AG20443 (cell line): Measurements from ENCODE around the gene UGGT2.
A peak's percentile ranks its signal among the peaks of the same experiment; 100 is the strongest.
"Not testable (repeated sequence)": the region's sequence is repeated elsewhere in the genome, so short reads cannot be mapped to it uniquely, and the experiment has no call there.

Experiments used
- DNase-seq: peaks from one replicate; pipeline ENCODE4 v3.0.0; 2012; ENCODE audit warnings: low spot score, mixed read lengths

UGGT2 gene

DNA sequence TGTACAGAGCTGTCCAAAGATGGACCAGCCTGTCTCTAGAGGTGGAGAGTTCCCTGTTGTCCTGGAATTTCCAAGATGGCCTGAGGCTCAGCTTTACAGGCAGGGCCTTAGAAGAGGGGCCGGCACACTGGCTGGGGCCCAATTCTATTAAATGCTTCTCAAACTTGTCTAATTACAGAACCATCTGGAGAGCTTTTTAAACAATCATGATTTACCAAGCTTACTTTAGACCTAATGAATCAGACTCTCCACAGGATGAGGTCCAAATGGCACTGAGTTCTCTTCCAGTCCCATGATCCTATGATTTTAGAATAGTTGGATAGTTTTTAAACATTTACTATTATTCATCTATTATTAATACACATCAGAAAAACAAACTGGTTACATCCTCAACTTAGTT is 252.8 kb downstream of the UGGT2 start:
- DNase-seq = no peak

DNA sequence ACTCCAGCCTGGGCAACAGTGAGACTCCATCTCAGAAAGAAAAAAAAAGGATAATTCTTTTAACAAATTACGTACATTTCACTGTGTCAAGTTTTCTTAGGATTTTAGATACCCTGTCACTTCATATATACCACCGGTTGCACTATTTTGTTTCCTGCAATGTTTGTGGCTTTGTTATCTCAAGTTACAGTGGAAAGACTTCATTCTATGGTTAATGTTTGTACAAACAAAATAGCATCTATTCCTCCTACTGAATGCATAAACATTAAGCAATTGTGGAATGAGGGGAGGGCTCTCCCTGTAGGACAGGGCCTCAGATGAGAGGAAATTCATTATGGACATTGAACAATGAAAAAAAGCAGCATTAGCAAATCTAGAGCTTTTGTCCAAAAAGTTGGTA is 256.2 kb downstream of the UGGT2 start:
- DNase-seq = no peak

DNA sequence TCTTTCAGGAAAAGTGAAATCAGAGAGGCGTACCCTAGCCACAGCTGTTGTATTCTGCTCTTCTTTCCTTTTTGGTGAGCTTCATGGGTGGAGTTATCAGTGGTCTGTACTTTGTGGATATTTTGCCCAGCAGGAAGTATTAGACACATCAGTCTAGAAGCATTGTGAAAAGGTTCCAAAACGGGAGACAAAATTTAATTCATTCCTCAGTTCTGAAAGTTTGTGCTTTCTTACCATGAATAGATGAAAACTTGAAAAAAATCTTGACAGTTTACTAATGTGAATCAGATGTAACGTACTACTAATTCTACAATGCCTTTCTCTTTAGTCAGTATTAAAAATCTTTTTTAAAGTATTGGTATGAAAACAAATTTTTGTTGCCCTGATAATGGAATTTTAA is 259.4 kb downstream of the UGGT2 start:
- DNase-seq = no peak

DNA sequence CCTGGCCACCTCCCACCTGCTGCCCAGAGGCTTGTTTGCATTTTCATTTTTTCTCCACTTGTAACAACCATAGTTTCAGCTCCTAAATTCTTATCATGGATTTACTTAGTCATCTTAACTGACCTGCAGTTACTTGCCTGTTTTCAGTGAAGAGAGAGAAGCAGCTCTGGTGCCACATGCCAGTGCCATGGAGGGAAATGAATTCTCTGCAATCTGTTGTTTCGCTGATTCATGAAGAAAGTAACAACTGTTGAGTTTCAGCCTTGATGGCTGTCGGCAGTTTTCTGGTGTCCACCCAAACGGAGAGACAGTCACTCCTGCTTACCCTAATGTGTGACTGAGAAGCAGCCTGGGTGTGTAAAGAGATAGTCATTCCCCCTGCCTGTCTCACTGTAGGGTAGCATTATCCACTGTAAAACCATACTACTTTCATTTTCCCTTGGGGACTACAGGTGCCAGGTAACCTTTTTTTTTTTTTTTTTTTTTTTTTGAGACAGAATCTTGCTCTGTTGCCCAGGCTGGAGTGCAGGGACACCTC is 260.1 kb downstream of the UGGT2 start:
- no peak for DNase-seq

DNA sequence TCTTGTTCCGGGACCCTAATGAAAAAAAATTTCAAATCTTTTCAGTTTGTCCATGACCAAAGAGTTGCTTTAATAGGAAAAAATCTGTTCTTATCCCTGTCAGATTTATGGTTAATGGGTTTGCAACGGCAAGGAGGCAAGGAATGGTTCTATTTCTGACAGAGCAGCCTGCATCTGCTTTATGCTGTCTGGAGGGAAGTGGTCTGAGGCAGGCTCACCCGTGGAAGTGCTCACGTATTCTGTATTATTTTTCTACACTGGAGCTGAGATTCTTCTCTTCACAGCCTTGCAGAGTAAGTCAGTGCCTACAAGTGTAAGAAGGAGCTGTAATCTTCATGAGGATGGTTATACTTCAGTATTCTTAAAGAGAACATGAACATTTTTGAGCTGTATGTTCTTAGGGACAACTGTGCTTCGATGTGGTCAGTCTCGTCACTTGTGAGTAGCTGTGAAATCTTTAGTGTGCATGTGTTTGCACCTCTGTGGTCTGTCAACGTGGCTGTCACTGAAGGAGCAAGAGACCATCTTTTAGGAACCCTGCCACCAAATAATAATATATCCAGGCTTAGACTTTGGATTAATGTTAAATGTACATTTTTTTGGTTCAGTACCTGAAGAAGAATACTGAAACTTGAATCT is 262.0 kb downstream of the UGGT2 start:
- DNase-seq = no peak

DNA sequence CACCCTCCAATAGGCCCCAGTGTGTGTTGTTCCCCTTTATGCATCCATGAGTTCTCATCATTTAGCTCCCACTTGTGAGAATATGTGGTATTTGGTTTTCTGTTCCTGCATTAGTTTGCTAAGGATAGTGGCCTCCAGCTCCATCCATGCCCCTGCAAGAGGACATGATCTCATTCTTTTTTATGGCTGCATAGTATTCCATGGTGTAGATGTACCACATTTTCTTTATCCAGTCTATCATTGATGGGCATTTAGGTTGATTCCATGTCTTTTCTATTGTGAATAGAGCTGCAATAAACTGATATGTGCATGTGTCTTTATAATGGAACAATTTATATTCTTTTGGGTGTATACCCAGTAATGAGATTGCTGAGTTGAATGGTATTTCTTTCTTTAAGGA is 263.9 kb downstream of the UGGT2 start:
- not testable (repeated sequence) for DNase-seq

DNA sequence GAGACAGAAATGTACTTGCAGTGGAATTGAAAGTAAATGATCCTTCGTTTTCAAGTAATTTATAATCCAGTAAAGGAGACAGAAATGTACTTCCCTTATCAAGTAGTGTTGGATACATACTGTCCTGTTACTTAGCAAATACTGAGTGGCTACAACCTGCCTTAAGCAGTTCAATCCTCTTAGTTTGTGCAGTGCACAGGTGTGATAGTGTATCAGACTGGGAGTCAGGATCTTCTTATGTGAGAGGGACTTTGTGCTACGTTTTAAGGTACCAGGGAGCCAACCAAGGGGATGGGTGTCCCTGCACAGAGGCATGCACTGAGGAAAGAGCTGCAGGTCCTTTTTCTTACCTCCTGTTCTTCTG is 265.1 kb downstream of the UGGT2 start:
- no peak for DNase-seq

DNA sequence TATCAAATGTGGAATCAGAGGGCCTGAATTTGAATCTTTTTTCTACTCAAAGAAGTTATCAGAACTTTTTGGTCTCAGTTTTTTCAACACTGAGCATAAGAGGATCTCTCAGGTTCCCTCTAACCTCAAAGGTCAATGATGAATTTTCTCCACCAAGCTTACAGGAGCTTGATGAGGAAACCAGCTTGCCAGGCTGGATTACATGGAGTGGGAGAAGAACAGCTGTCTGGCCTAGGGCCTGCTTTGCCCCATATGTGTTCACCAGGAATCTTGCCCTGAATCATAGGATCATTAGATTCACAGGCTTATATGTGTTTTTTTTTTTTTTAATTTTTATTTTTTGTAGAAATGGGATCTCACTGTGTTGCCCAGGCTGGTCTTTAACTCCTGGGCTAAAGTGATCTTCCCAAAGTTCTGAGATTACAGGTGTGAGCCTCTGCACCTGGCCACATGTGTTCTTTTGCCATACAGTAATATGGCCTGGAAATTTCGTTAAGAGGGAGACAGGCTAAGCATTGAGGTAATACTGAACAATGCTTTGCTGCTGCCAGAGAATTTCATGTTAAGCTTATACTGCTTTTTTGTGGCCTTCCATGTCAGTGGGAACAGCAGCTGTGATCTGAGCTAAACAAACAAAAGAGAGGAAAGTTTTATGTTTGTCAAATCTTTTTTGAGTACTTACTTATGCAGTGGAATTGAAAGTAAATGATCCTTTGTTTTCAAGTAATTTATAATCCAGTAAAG is 265.7 kb downstream of the UGGT2 start:
- DNase-seq = no peak

DNA sequence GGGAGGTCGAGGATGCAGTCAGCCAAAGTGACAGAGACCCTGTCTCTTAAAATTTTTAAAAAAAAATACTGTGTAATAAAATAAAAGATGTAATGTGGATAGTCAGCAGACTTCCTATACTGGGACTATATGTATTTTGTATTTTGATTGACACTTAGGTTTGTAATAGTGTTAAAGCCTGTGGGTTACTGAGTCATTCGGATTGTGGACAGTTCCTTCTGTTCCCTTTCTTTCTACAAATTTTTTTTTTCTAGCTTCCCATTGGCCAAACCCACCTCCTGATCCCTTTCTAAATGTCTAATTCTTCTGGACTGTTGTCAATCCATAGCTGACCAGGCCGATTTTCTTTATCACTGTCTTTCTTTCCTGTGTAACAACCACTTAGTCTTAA is 268.3 kb downstream of the UGGT2 start:
- DNase-seq = no peak

DNA sequence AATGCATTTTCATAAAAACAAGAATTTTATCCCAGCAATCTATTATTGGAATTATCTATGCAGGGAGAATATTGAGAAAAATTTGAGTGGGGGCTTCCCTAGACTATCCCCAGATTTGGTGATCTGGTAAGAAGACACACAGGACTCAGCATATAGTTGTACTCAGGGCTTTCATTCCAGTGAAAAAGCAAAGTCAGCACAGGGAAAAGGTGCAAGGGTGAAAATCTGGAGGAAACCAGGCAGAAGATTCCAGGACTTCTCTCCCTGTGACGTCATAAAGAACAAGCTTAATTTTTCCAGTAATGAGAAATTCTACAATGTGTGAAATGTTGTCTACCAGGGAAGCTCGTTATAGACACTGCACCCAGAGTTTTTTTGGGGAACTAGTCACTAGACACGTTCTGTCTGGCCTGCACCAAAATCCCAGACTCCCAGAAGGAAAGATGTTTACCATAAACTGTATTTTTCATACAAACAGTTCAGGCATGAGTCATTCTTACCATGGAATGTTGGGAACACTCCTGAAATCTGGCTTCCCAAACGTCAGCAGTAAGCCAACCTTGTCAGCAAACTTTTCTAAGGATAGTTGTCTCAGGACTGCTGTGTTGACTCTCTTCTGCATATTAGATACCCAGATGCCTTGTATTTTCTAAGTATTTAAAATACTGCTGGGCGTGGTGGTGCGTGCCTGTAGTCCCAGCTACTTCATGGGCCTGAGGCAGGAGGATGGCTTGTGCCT is 268.9 kb downstream of the UGGT2 start:
- DNase-seq = peak; percentile 77

DNA sequence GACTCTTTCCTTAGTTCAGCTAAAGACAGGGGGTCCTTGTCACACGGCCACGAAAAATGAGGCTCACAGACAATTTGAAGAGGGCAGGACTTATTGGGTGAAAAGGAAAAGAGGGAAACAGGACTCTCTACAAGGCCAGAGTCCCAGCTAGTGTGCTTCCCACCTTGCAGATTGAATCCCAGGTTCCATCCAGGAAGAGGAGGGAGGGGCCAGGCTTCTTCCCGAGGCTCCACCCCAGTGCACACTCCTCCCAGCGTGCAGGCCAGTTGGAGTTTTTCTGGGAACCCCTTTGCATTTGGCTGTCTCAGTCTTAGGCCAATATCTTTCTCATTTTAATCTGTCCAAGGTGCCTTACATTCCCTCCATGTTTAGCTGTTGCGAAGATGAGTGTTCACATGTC is 269.5 kb downstream of the UGGT2 start:
- no peak for DNase-seq

DNA sequence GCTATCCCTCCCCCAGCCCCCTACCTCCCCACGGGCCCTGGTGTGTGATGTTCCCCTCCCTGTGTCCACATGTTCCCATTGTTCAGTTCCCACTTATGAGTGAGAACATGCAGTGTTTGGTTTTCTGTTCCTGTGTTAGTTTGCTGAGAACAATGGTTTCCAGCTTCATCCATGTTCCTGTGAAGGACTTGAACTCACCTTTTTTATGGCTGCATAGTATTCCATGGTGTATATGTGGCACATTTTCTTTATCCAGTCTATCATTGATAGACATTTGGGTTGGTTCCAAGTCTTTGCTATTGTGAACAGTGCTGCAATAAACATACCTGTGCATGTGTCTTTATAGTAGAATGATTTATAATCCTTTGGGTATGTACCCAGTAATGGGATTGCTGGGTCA is 271.3 kb downstream of the UGGT2 start:
- DNase-seq = not testable (repeated sequence)

DNA sequence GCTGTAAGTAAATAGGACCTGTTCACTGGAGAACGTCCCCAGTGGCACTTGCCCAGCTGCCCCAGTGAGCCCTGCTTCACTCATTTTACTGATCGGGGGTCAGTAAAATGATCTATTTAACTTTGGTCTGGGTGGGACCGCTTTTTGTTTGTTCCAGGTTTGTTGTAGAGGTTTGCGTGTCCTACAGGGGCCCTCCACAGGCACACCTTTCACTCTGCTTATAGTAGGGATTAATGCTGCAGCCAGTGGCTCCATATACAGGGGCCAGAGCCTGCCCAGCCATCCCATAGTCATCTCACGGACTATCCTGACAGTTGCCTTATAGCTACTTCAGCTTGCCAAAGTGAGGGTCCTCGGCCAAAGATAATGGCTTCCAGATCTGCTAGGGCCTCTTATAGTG is 272.2 kb downstream of the UGGT2 start:
- DNase-seq = no peak

DNA sequence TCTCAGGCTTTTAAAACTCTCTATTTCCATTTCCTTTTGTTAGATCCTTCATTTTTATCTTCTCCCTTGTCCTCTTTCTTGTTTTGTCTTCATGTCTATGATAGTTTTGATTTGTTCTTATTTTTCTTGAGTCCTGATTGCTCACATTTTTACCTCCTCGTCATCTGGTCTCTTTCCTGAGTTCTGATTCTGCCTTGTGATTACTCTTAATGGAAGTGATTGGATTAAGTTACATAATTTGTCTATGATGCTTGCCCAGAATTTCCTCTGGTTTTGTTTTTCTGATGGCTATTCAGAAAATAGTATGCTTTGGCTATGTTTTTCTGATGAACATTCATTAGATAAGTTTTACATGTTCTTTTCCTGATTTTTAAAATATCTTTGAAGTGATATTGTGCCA is 273.7 kb downstream of the UGGT2 start:
- DNase-seq = no peak

DNA sequence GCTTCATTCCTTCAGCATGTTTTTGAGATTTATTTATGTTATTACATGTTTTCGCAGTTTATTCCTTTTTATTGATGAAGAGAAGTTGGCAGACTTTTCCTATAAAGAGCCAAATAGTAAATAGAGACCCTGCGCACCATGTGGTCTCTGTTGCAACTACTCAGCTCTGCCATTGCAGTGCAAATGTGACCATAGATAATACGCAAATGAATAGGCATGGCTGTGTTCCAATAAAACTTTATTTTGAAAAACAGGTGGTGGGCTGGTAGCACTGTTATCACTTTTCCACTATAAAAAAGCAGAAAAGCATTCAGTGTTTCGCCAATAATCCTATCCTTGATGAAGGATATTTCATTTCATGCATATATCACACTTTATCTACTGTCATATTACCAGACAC is 281.3 kb downstream of the UGGT2 start:
- DNase-seq = no peak

DNA sequence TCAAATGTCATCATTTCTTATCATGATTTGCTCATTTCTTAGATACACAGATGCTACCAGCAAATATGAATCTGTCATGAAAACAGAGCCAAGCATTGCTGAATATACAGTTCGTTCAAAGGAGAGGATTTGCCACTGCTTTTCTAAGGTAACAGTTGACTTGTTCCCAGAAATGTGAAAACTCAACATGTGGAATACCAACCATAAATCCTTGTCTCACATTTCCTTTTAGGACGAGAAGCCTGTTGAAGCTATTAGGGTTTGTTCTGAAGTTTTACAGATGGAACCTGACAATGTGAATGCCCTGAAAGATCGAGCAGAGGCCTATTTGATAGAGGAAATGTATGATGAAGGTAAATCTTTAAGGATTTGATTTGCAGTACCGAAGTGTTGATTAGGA is 289.6 kb downstream of the UGGT2 start:
- no peak for DNase-seq

DNA sequence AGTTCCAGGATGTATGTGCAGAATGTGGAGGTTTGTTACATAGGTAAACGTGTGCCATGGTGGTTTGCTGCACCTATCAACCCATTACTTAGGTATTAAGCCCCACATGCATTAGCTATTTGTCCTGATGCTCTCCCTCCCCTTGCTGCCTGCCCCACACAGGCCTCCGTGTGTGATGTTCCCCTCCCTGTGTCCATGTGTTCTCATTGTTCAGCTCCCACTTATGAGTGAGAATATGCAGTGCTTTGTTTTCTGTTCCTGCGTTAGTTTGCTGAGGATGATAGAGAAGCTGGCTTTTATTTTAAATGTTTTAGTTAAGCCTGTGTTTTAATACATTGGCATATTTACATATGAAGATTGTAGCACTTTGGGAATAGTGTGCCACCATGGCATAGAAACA is 290.6 kb downstream of the UGGT2 start:
- not testable (repeated sequence) for DNase-seq

DNA sequence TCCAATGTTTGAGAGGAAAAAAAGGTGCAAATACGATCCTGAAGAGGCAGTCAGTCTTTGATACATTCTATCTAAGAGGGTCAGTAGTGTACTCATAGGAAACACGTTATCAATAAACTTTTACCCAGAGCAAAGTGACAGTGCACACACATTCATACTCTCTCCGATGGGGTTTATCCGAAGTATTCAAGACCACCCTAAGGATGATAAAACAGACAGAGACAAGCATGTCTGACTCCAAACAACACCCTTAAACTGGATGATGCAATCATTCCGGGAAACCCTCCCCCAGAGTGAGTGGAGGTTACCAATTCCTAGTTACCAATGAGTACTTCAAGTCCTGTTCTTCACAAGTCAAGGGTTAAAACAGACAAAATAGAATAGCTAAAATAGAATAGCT is 297.1 kb downstream of the UGGT2 start:
- DNase-seq = no peak

DNA sequence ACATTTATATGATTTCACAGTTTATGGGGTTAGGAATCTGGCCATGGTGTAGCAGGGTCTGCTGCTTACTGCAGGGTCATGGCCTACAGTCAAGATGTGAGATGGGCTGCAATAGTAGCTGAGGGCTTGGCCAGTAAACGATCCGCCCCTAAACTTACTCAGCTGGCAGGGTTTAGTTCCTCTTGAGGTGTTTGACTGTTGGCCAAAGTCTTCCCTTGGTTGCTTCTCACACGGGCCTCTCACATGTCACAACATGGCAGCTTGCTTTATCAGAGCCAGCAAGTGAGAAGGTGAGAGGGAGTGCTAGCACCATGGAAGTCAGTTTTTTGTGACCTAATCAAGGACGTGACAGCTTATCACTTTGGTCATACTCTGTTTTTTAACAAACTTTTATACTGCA is 299.1 kb downstream of the UGGT2 start:
- no peak for DNase-seq

DNA sequence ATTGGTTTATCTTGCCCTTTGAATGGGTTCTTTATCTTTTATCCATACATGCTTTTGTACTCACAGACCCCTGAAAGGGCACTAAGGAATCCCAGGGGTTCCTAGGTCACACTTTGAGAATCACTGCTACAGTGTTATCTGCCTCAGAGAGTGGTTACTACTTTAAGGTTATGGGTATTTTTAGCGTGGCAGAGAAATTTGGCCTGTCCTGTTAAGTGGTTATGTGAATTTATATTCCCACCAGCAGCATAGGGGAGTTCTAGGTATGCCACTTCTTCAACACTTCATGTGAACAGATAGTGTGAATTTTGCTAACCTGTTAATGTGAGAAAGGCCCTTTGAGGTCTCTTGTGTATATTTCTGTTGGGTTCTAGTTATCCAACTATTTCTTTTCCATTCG is 300.5 kb downstream of the UGGT2 start:
- DNase-seq = no peak
